ENCODE results near the gene NEU1. TPM values are rescaled to one million over a fixed set of nuclear protein-coding genes. Genes with fewer than 3 reads are reported as not detected.
"Not testable (repeated sequence)": the region's sequence is repeated elsewhere in the genome, so short reads cannot be mapped to it uniquely, and the experiment has no call there.

NEU1 gene
- total and polyA plus RNA-seq, 2 donors (not counting 1 experiment from before 2014, with no cell fraction given), result 25.3 to 35.1 TPM

- ATAC-seq (ENCODE audit: low read depth), result no peak
- TF ChIP-seq CTCF (IDR thresholded peaks at IDR 0.05) (no peak), EZH2 (IDR thresholded peaks at IDR 0.05; ENCODE audit: borderline replicate concordance, insufficient read depth, low read depth, low read length, poor library complexity, severe bottlenecking) (no peak)
- Histone ChIP-seq H3K27me3 (replicated peaks in 1 of 4; ENCODE audit: control extremely low read depth in 1 of 4, control insufficient read depth in 3 of 4, insufficient read depth in 4 of 4, low read length in 3 of 4) (no peaks in the 10 kb centered on the region), H3K79me2 (ENCODE audit: control insufficient read depth, insufficient read depth, low read length) (no peaks in the 10 kb centered on the region), H3K27ac (ENCODE audit: low read length in 2 of 2) (no peak overlapping the region), H3K36me3 (replicated peaks in 1 of 2; ENCODE audit: control extremely low read depth in 1 of 2, control insufficient read depth in 1 of 2, extremely low read depth in 1 of 2, insufficient read depth in 2 of 2, low read length in 1 of 2) (no peaks in the 10 kb centered on the region), H3K4me1 (ENCODE audit: control insufficient read depth in 2 of 2, insufficient read depth in 2 of 2, low read length in 2 of 2) (peaks cover 7 to 8% of the 10 kb centered on the region in 2 donors), H2AFZ (ENCODE audit: insufficient read depth, low read depth, low read length, poor library complexity, severe bottlenecking) (no peak overlapping the region), H3K9ac (ENCODE audit: low read length) (no peak overlapping the region), H3K9me3 (ENCODE audit: control extremely low read depth in 1 of 3, control insufficient read depth in 2 of 3, insufficient read depth in 1 of 3, low read length in 2 of 3) (no peaks in the 10 kb centered on the region), H3K4me3 (ENCODE audit: control extremely low read depth in 1 of 5, extremely low read depth in 1 of 5, insufficient read depth in 1 of 5, low read depth in 2 of 5, low read length in 4 of 5) (no peak overlapping the region), H3K4me2 (replicated peaks; ENCODE audit: low read depth, low read length, poor library complexity, severe bottlenecking) (no peak overlapping the region), H4K20me1 (ENCODE audit: control insufficient read depth, insufficient read depth, low read length, poor library complexity, severe bottlenecking) (no peaks in the 10 kb centered on the region)
- no peak overlapping the region for H3K27ac Mint-ChIP-seq
- no peaks in the 10 kb centered on the region for H3K9me3 Mint-ChIP-seq (ENCODE audit: insufficient read depth)
- ChIA-PET POLR2A (no interaction called here), CTCF (interaction anchor here (0.6 to 0.7 kb wide), 2 partner anchors 369 to 671 kb away, joined by 3 read pairs; no protein-coding TSS in a partner anchor)
- 37% methylated on average over 3 of the region's 7 CpGs for WGBS (ENCODE audit: insufficient coverage)
- H3K4me1 Mint-ChIP-seq, result peaks cover 10% of the 10 kb centered on the region
- no peak overlapping the region for H3K4me3 Mint-ChIP-seq
- no peak for DNase-seq
- intact Hi-C loops (cut with micrococcal nuclease), result no loop called here
- peaks cover 11% of the 10 kb centered on the region for H3K27me3 Mint-ChIP-seq
Observed at GRCh38 chr6:31907158-31907813, 44.7 kb upstream of the NEU1 start.

DNA sequence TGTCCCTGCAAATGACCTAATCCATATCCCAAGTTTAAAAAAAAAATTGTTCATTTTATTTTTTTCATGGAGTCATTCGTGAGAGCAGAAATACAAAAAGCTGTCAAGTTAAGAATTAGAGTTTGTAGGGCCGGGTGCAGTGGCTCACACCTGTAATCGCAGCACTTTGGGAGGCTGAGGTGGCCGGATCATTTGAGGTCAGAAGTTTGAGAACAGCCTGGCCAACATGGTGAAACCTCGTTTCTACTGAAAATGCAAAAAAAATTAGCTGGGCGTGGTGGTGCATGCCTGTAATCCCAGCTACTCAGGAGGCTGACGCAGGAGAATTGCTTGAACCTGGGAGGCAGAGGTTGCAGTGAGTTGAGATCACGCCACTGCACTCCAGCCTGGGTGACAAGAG is 44.1 kb upstream of the NEU1 start:
- CTCF ChIA-PET, result interaction anchor here (0.6 to 0.7 kb wide), 2 partner anchors 368 to 670 kb away, joined by 3 read pairs; no protein-coding TSS in a partner anchor
- H4K20me1 ChIP-seq (ENCODE audit: control insufficient read depth, insufficient read depth, low read length, poor library complexity, severe bottlenecking); H3K4me3 Mint-ChIP-seq; H3K27ac ChIP-seq (ENCODE audit: low read length in 2 of 2); H3K4me3 ChIP-seq (ENCODE audit: control extremely low read depth in 1 of 5, extremely low read depth in 1 of 5, insufficient read depth in 1 of 5, low read depth in 2 of 5, low read length in 4 of 5); H3K9me3 ChIP-seq (ENCODE audit: control extremely low read depth in 1 of 3, control insufficient read depth in 2 of 3, insufficient read depth in 1 of 3, low read length in 2 of 3); H3K9me3 Mint-ChIP-seq (ENCODE audit: insufficient read depth); H3K27me3 Mint-ChIP-seq; H3K36me3 ChIP-seq (replicated peaks in 1 of 2; ENCODE audit: control extremely low read depth in 1 of 2, control insufficient read depth in 1 of 2, extremely low read depth in 1 of 2, insufficient read depth in 2 of 2, low read length in 1 of 2); H3K9ac ChIP-seq (ENCODE audit: low read length); ATAC-seq (ENCODE audit: low read depth); DNase-seq; intact Hi-C loops (cut with micrococcal nuclease); H2AFZ ChIP-seq (ENCODE audit: insufficient read depth, low read depth, low read length, poor library complexity, severe bottlenecking); H3K27ac Mint-ChIP-seq; H3K4me1 ChIP-seq (ENCODE audit: control insufficient read depth in 2 of 2, insufficient read depth in 2 of 2, low read length in 2 of 2); H3K79me2 ChIP-seq (ENCODE audit: control insufficient read depth, insufficient read depth, low read length); H3K4me2 ChIP-seq (replicated peaks; ENCODE audit: low read depth, low read length, poor library complexity, severe bottlenecking); H3K27me3 ChIP-seq (replicated peaks in 1 of 4; ENCODE audit: control extremely low read depth in 1 of 4, control insufficient read depth in 3 of 4, insufficient read depth in 4 of 4, low read length in 3 of 4); POLR2A ChIA-PET: not testable (repeated sequence)
- WGBS (ENCODE audit: insufficient coverage), result 88% methylated on average over 5 of the region's 8 CpGs
- H3K4me1 Mint-ChIP-seq, result peaks cover 10% of the 10 kb centered on the region
